Measurements from ENCODE around the gene GPR135.

Gene GPR135, protein sequence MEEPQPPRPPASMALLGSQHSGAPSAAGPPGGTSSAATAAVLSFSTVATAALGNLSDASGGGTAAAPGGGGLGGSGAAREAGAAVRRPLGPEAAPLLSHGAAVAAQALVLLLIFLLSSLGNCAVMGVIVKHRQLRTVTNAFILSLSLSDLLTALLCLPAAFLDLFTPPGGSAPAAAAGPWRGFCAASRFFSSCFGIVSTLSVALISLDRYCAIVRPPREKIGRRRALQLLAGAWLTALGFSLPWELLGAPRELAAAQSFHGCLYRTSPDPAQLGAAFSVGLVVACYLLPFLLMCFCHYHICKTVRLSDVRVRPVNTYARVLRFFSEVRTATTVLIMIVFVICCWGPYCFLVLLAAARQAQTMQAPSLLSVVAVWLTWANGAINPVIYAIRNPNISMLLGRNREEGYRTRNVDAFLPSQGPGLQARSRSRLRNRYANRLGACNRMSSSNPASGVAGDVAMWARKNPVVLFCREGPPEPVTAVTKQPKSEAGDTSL

DNA sequence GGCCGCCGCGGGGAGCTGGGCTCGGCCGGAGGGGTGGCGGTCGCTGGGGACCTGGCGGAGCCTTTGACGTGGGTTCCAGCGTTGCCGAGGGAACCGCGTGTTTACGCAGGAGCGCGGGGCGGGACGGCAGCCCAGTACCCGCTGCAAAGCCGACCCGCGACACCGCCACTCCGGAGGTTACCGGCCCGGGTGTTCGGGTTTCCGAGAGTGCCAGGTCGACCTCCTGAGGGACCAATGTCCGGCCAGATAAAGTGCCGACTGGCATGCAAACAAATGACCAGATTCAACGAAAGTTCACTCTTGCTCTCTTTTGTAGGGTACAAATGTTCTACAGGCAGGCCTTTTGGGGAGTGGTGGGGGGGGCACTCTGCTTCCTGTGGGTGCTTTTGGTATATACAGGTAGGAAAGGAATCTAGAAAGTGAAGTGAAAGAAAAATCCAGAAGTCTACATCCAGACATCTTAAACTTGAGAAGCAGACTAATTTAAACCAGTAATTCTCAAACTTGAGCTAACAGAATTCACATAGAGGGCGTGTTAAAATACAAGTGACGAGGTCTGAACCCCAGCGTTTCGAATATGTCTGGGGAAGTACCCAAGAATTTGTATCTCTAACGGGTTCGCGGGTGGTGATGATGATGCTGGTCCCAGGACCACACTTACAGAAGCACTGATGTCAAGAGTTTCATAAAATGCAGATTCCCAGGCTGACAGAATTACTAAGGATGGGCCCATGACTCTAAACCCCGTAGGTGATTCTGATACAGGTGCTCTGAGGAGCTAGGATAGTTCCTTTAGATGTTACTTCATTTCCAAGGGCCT is at the start of gene GPR135:
TSS of gene GPR135 (minus strand) at position 65 of the 820 bp plus-strand sequence. CDS start 154 bp downstream, outside the sequence.
- TF ChIP-seq GATA2 (IDR thresholded peaks at IDR 0.05; ENCODE audit: low read depth, low read length) (no peak), GATA3 (IDR thresholded peaks at IDR 0.05; ENCODE audit: low read depth, low read length) (no peak)

DNA sequence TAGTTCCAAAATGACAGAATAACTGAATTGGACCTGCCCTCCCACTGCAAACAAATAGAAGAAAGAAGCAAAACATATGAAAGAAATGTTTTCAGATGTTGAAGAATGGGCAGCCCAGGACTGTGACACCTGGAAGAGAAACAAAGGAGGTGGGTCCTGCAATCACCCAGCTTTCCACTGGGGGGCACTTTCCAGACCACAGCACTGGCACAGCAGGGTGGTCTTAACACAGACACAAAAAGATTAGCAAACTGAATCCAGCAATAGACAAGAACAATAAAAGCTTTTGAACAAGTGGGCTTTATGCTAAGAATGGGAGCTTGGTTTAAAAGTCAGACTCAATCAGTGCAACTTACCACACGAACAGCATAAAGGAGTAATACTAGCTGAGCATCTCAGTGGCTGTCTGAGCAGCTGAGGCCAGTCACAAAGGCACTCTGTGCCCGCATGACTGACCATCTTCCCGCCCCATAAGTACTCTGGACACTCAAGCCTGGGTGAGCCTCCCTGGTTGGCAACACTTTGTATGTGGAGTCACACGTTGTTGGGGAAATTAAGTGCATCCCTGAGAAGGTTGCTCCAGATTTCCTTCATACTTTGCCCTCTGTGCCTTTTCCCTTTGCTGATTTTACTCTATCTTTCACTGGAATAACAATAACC is 46.9 kb upstream of the GPR135 start:
- no peak for TF ChIP-seq GATA2 (IDR thresholded peaks at IDR 0.05; ENCODE audit: low read depth, low read length)
- TF ChIP-seq GATA3 (IDR thresholded peaks at IDR 0.05; ENCODE audit: low read depth, low read length) = no peak

DNA sequence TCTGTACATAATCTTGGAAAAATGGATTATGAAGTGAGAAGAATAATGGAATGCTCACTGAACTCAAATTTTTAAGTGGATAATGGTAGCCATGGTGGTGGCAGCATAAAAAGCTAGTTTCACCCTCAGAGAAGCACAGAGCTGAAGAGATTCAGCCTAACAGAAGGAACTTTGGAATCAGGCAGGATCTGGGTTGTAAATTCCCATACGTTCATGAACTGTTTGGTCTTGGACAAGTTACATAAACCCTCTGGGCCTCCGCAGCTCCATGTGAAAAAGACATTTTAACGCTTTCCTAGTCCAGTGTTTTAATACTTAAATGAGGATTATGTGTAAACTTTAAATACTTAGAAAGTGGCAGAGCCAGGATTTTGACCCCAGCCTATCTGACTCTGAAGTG is 45.8 kb upstream of the GPR135 start:
- TF ChIP-seq GATA3 (IDR thresholded peaks at IDR 0.05; ENCODE audit: low read depth, low read length) (no peak), GATA2 (IDR thresholded peaks at IDR 0.05; ENCODE audit: low read depth, low read length) (no peak)

DNA sequence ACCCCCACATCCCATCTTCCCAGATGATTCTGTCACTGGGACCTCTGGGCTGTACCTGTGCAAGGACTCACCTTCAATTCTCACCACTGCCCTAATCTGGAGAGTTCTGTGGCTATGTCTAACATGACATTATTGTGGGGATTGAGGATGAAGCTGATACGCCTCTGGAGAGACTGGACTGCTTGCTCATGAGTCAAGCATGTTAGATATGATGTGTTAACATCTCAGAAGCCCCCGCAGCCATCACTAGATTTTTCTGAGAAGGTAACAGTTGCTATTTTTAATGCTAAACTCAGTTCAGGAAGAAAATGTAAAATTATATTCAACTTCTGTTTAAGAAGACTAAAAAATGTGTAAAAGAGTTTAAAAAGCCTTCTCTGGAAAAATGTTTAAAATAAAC is 44.8 kb upstream of the GPR135 start:
- TF ChIP-seq GATA2 (IDR thresholded peaks at IDR 0.05; ENCODE audit: low read depth, low read length) (no peak), GATA3 (IDR thresholded peaks at IDR 0.05; ENCODE audit: low read depth, low read length) (no peak)

DNA sequence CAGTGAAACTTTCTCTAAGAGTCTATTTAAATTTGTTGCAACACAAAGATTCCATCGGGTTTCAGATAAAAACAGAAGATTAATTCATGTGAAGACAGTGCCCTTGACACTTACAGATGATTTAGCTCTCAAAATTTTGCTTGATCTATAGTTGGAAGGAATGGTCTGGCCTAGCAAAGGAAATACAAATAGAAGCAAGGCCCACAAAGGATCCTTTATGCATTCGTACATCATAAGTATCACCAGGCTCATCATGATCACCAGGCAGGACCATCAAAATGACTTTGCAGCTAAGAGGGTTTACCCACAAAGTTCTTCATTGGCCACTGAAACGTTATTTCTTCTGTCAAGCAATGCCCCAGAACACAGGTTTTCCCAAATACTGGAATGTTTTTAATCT is 43.9 kb upstream of the GPR135 start:
- no peak for TF ChIP-seq GATA3 (IDR thresholded peaks at IDR 0.05; ENCODE audit: low read depth, low read length)
- TF ChIP-seq GATA2 (IDR thresholded peaks at IDR 0.05; ENCODE audit: low read depth, low read length) = no peak

DNA sequence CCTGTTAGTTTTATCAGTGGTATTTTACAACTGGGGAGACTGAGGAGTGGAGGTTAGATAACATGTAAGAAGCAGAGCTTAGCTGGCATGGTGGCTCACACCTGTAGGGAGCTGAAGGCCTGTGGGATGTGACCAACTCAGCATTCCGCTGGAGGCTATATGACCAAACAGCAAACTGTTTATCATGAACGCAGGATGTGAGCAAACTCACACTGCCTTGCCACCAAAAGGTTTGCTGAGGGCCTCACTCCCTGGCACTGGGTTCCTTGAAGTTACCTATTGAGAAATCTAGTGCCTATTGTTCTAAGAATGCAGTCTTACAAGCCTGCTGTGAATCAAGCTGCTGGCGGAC is 42.5 kb upstream of the GPR135 start:
- TF ChIP-seq GATA2 (IDR thresholded peaks at IDR 0.05; ENCODE audit: low read depth, low read length) (no peak), GATA3 (IDR thresholded peaks at IDR 0.05; ENCODE audit: low read depth, low read length) (no peak)

DNA sequence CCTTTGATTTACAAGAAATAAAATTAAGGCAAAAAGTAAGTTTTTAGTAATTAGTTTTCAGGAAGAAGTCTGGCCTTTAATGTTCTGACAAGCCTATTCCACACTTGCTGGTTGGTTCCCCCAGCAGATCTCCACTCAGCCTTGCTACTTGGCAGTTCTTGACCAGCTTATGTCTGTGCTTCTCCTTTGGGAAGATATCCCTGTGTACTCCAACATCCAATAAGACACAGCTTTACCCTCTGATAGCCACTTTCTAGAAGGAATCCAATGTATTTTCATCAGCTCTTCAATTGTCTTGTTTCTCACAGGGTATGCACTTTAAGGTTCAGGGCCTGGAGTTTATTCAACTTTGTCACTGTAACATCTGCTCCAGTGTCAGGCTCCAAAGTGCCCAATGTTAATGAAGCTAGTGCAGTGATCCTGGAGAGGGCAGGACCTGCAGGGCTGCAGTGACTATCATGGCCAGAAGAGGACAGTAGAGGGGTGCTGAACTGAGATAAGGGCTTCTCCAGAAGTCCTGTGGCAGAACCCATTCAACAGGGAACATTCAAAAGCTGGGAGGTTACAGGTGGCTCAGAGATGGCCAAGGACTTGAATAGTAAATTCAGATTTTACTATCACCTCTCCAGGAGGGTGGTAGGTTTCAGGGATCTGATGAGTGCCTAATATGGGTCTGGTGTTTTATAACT is 42.0 kb upstream of the GPR135 start:
- TF ChIP-seq GATA3 (IDR thresholded peaks at IDR 0.05; ENCODE audit: low read depth, low read length) (no peak), GATA2 (IDR thresholded peaks at IDR 0.05; ENCODE audit: low read depth, low read length) (peak; percentile 35; the same call in 1 of the 2 replicates)

DNA sequence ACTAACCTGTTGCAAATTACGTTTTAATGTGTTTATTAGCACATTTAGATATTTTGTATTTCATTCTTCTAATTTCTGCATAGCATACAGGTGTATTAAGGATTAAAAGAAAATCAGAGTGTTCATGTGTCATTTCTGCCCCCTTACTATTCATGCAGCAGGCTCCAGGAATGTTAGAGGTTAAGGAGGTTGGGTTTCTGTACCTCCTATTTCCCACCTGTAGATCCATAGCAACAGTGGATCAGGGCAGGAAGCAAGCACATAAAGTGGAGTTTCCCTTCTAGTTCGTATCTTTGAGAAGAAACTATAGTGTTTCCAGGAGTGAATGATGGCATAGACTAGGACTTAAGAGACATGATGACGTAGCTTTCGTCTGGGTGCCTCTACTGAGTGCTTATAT is 38.1 kb upstream of the GPR135 start:
- TF ChIP-seq GATA2 (IDR thresholded peaks at IDR 0.05; ENCODE audit: low read depth, low read length) (no peak), GATA3 (IDR thresholded peaks at IDR 0.05; ENCODE audit: low read depth, low read length) (no peak)

DNA sequence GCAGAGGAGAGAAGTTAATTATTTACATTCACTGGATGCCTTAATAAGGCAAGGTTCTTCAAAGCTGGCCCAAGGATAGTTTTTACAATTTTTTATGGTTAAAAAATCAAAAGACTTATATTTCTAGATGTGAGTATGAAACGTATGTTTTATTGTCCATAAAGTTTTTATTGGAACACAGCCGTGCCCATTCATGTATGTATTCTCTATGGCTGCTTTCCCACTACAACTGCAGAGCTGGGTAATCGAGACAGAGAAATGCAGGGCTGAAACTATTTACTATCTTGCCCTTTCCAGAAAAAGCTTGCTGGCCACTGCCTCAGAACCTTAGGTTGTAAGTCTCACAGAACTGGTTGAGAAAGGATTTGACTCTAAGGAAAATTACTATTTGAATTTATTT is 35.6 kb upstream of the GPR135 start:
- no peak for TF ChIP-seq GATA2 (IDR thresholded peaks at IDR 0.05; ENCODE audit: low read depth, low read length)
- TF ChIP-seq GATA3 (IDR thresholded peaks at IDR 0.05; ENCODE audit: low read depth, low read length) = no peak

DNA sequence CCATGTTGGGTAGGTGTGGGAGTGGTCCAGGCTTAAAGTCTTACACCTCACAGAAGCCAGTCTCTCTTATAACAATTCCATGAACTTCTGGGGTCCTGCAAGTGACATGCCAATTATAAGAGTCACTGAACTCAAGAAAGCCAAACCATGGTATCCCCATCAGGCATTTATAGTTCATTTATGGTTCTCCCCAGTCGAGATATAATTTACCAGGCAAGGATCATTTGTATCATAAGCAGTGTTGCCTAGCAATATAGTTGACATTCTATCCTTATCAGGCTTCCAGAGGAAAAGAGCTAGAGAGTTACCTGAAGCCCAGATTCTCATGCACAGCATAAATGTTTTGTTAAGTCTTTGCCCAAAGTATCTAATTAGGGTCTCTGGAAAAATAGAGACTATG is 27.2 kb upstream of the GPR135 start:
- no peak for TF ChIP-seq GATA2 (IDR thresholded peaks at IDR 0.05; ENCODE audit: low read depth, low read length)

DNA sequence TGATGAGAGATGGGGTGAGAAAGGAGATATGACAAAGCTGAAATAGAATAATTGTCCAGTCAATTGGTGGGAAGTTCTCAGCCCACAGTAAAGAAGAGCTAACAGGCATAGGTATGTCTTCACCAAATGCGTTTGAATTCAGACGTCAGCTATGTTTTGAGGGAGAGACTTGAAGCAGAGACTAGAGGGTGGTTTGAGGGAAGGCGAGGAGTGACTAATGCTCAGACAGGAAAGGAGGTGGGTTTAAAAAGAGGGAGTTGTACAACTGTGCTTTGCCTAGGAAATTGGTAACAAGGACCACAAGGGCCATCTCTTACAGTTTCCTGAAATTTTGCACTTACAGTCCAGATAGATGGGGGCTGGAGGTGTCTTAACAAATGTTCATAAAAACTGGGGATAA is 25.6 kb upstream of the GPR135 start:
- TF ChIP-seq GATA2 (IDR thresholded peaks at IDR 0.05; ENCODE audit: low read depth, low read length) (no peak), GATA3 (IDR thresholded peaks at IDR 0.05; ENCODE audit: low read depth, low read length) (no peak)

DNA sequence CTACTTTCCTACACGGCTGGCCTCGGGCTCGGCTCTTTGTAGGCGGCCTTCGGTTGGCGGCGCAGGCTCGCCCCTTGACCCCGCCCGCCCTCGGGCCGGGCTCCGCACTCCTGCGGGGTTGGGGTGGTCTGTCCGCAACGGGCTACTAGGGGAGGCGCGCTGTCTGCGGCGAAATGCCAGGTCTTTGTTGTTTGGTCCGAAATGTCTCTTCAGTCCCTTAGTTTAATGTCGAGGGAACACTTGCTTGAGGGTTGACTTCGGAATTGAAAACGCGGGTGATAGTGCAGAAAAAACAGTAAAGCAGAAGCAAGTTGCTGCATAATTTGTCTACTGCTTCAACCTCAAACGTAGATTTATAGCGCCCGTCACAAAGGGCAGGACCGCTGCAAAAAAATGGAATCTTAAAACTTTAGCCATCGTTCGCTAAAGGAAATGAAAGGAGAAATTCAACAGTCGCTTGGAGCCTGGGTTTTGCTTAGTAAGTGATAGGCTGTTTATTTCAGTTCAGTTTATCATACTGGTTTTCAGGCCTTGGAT is 19.5 kb upstream of the GPR135 start:
- TF ChIP-seq GATA2 (IDR thresholded peaks at IDR 0.05; ENCODE audit: low read depth, low read length) (no peak; the same call in 1 of the 2 replicates), GATA3 (IDR thresholded peaks at IDR 0.05; ENCODE audit: low read depth, low read length) (no peak)

DNA sequence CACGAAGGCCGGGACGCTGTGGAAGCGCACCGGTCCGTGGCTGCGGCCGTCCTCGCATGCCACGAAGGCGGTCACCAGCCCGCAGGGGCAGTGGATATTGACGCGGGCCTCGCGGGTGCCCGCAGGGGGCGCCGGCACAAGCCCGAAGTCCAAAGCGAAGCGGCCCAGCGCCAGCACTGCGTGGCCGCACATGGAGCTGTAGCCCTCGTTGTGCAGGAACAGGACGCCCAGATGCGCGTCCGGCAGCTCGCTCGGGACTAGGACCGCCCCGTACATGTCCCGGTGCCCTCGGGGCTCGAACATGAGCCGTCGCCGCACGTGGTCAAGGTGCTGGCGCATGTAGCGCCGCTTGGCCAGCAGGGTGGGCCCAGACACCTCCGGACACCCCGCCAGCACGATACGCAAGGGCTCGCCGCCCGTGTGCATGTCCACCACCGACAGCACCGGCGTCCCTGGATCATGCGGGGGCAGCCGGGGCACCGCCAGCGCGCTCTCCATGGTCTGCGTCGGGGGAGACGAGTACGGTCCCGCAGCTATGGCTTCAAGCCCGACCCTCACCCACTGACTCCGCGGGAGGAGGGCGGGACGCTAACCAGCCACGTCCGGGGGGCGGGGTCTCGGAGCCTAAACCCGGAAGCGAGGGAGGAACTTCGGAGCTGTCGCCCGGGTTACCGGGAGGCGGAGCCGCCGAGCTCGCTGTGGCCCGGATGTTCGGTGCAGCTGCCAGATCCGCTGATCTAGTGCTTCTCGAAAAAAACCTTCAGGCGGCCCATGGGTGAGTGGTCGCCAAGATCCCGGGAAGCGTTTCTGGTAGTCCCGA is 18.8 kb upstream of the GPR135 start, which contains the start of the genes JKAMP and L3HYPDH:
TSS of gene JKAMP (plus strand) at position 699 of the 820 bp plus-strand sequence. CDS start at position 772, 73 bp downstream.
TSS of gene L3HYPDH (minus strand) at position 590 of the 820 bp plus-strand sequence. CDS start at position 498, 92 bp downstream.
- TF ChIP-seq GATA2 (IDR thresholded peaks at IDR 0.05; ENCODE audit: low read depth, low read length) = peak; percentile 86
- no peak for TF ChIP-seq GATA3 (IDR thresholded peaks at IDR 0.05; ENCODE audit: low read depth, low read length)

Data from SH-SY5Y (cell line).